Lower leg skin (tissue), 4 donors: ENCODE results near the gene DCBLD1. TPM values are rescaled to one million over a fixed set of nuclear protein-coding genes. Genes with fewer than 3 reads are reported as not detected.

Experiments used
- DNase-seq, 2 donors: peaks; one replicate each; pipeline ENCODE4 v3.0.0-alpha.2; 2019; ENCODE audit warnings: low spot score in 2 of 2
- H3K4me3 ChIP-seq: fragments of 200-600 bp; sonication (generic); 2 replicates; pipeline ENCODE4 v1.5.1; 2017; ENCODE audit warnings: mild to moderate bottlenecking, low read depth; ENCODE audit not compliant: poor library complexity, severe bottlenecking
- POLR2A ChIP-seq, 2 donors: fragments of 450-650 bp; IDR thresholded peaks; one replicate each; pipeline ENCODE4 v1.6.1; 2016 to 2017; ENCODE audit warnings: antibody characterized with exemption in 2 of 2, mild to moderate bottlenecking in 1 of 2, moderate library complexity in 1 of 2
- WGBS, 2 donors: methylation state at CpG; one replicate each; pipeline ENCODE4 v1.1.5; 2018; 5-methylcytosine and 5-hydroxymethylcytosine counted together
- intact Hi-C: fragments of 100-400 bp; cut with DNase I; formaldehyde crosslinking; loops from one replicate; pipeline ENCODE4 v1.15.0; 2023; ENCODE audit warnings: low total_unique reads
- total RNA-seq, 4 donors: library from RNA; depleted of rRNA; stranded (reverse); fragments of >200 nt; gene quantifications; one replicate each; pipeline ENCODE4 v1.1.0, GENCODE V29; 2016
- TF ChIP-seq, protein P1 (sequence below), 3 donors: fragments of 450-650 bp; IDR thresholded peaks; one replicate each; pipeline ENCODE4 v1.5.1; 2016; ENCODE audit warnings: antibody characterized with exemption in 3 of 3, mild to moderate bottlenecking in 3 of 3, moderate library complexity in 2 of 3

DCBLD1 gene
- total RNA-seq, 4 donors from 2014 or later = 2.4 to 8.0 (median 3.3) TPM

DNA sequence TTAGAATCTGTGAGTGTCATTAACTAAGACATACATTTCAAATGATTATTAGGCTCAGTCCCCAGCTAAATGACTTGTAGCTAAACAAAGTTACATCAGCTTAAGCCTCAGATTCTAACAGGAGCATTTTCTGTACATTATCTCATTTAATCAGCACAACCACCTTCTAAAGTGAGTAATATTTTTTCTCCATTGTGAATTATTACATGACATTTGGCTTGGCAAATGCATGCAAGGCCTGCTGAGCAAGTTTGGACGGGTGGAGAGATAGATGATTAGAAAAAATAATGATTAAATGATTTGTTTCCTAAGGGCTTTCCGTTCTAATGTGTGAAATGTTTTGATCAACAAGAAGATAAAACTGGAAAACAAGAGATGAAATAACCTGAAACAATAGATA is 20.7 kb downstream of the DCBLD1 start:
- intact Hi-C loops = no loop called here
- H3K4me3 ChIP-seq = no peak overlapping the region
- TF ChIP-seq POLR2A (IDR thresholded peaks at IDR 0.05) = no peak
- TF ChIP-seq, protein P1, sequence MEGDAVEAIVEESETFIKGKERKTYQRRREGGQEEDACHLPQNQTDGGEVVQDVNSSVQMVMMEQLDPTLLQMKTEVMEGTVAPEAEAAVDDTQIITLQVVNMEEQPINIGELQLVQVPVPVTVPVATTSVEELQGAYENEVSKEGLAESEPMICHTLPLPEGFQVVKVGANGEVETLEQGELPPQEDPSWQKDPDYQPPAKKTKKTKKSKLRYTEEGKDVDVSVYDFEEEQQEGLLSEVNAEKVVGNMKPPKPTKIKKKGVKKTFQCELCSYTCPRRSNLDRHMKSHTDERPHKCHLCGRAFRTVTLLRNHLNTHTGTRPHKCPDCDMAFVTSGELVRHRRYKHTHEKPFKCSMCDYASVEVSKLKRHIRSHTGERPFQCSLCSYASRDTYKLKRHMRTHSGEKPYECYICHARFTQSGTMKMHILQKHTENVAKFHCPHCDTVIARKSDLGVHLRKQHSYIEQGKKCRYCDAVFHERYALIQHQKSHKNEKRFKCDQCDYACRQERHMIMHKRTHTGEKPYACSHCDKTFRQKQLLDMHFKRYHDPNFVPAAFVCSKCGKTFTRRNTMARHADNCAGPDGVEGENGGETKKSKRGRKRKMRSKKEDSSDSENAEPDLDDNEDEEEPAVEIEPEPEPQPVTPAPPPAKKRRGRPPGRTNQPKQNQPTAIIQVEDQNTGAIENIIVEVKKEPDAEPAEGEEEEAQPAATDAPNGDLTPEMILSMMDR (IDR thresholded peaks at IDR 0.05) = no peak
- 45 to 46% methylated on average over 2 of the region's 2 CpGs for WGBS, 2 donors
- DNase-seq = no peak

- TF ChIP-seq, protein P1 (IDR thresholded peaks at IDR 0.05) = no peak
- TF ChIP-seq POLR2A (IDR thresholded peaks at IDR 0.05) = no peak
- WGBS, 2 donors = 85 to 88% methylated on average over 7 of the region's 7 CpGs
- intact Hi-C loops = no loop called here
- H3K4me3 ChIP-seq = no peak overlapping the region
- DNase-seq = no peak
Observed at GRCh38 chr6:117504478-117505144, 22.1 kb downstream of the DCBLD1 start.

GRCh38 chr6:117505311-117505710 is 22.8 kb downstream of the DCBLD1 start:
- WGBS, 2 donors = 75 to 84% methylated on average over 4 of the region's 4 CpGs
- intact Hi-C loops = no loop called here
- H3K4me3 ChIP-seq = no peak overlapping the region
- DNase-seq = no peak
- no peak for TF ChIP-seq POLR2A (IDR thresholded peaks at IDR 0.05)
- TF ChIP-seq, protein P1 (IDR thresholded peaks at IDR 0.05) = no peak

DNA sequence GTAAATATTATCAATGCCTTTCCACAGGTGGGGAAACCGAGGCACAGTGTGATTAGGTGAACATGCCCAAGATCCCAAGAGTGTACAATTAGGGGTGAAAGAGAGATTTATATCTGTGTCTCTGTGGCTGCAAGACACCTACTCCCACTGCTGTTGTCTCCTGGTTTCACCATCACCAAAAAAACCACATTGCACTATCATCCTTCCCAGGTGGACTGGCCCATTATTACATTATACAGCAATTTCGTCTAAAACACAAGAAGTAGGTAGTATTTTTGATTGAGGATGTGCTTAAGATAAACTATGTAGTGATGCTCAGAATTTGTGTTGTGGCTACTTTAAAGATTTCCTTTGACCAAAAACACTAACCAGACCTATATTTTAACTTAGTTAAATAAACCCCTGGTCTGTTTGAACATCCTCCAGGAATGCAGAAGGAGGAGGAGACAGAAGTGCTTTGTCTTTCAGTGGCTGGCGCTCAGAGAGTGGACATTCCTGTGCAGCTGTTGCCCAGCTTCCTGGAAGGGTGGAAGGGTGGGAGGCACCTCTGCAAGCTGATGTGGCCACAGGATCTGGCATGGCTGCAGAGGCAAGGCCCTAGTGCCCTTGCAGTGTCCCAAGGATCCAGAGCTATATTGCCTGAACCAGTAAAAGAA is 23.8 kb downstream of the DCBLD1 start:
- intact Hi-C loops = no loop called here
- no peak for TF ChIP-seq POLR2A (IDR thresholded peaks at IDR 0.05)
- WGBS, 2 donors = 83 to 94% methylated on average over 3 of the region's 3 CpGs
- no peak for DNase-seq
- no peak overlapping the region for H3K4me3 ChIP-seq

DNA sequence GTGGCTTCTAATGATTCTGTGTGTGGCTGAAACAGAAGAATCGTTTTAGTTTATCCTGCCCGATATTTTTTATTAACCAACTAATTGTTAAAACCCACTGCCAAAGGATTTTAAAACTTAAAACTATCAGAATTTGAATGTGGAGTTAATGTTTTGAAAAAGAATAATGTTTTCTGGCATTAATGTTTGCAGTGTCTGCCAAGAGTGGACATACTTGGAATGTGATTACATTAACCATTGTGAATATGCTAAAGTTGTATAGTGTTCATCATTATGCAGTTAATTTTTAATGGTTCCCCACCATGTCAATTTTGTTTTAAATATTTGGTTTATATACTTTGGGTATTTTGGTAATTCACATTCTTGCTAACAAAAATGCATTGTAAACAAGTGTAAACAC is 24.4 kb downstream of the DCBLD1 start:
- TF ChIP-seq, protein P1 (IDR thresholded peaks at IDR 0.05) = no peak
- TF ChIP-seq POLR2A (IDR thresholded peaks at IDR 0.05) = no peak
- DNase-seq = no peak
- intact Hi-C loops = no loop called here
- WGBS, 2 donors = 53 to 69% methylated on average over 2 of the region's 2 CpGs
- no peak overlapping the region for H3K4me3 ChIP-seq

DNA sequence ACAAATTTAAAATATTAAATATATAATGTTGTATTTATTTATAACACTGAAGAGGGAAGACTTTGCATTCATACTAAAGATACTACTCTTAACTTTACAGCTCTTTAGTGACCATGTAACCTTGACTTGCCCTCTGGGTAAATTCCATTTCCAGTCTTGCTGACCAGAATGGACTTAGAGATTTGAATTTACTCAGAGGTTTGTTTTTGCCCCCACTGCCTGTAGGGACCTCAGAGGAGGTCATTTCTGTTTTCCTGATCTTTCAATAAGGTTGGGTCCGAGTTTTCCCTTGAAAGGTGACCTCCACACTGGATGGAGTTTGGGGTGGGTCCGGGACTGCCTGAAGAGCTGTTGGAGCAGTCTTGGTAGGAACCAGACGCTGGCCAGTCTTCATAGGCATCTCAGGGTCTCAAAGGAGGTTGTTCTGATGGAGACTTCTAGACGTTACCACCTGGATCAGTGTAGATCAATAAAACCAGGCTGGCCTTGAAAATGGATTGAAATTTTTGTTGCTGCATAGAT is 26.0 kb downstream of the DCBLD1 start:
- WGBS, 2 donors = 93 to 97% methylated on average over 4 of the region's 4 CpGs
- no peak overlapping the region for H3K4me3 ChIP-seq
- DNase-seq = no peak
- intact Hi-C loops = no loop called here
- TF ChIP-seq, protein P1 (IDR thresholded peaks at IDR 0.05) = no peak
- no peak for TF ChIP-seq POLR2A (IDR thresholded peaks at IDR 0.05)
